Measurements from ENCODE around the gene SSC4D. TPM values are rescaled to one million over a fixed set of nuclear protein-coding genes. Genes with fewer than 3 reads are reported as not detected.

SSC4D gene
- total and polyA plus RNA-seq, 9 of the 15 experiments (the other 6 are each of a cell fraction or from before 2014, with no cell fraction given): 0.06 to 1.1 (median 0.85) TPM; not detected in 1

DNA sequence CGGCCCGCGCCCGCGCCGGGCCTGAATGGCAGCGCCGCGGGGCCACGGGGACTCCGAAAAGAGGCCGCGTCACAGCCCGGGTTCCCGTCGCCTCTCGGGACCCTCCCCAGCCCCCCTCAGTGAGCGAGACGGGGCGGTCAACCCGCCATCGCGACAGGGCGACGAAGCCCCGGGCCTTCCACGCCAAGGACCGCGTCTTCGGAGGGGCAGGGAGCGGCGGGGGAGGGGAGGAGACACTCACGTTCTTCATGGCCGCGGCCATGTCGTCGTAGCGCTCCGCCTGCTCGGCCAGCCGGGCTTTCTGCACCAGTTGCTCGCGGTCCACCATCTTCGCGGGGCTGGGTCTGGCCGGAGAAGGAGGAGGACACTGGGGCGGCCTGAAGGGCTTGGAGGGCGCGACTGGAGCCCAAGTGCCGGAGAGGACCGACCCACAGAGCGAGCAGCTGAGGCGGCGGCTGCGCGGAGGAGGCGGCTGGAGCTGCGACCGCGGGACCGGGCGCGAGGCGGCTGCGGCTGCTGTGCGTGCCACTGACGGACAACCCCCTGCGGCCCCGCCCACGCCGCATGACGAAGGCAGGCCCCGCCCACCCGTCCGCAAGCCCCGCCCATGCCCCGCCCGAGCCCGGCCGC, 50.9 kb downstream of the SSC4D start, which contains the start of gene YWHAG (continued):
- TF ChIP-seq, protein P1, sequence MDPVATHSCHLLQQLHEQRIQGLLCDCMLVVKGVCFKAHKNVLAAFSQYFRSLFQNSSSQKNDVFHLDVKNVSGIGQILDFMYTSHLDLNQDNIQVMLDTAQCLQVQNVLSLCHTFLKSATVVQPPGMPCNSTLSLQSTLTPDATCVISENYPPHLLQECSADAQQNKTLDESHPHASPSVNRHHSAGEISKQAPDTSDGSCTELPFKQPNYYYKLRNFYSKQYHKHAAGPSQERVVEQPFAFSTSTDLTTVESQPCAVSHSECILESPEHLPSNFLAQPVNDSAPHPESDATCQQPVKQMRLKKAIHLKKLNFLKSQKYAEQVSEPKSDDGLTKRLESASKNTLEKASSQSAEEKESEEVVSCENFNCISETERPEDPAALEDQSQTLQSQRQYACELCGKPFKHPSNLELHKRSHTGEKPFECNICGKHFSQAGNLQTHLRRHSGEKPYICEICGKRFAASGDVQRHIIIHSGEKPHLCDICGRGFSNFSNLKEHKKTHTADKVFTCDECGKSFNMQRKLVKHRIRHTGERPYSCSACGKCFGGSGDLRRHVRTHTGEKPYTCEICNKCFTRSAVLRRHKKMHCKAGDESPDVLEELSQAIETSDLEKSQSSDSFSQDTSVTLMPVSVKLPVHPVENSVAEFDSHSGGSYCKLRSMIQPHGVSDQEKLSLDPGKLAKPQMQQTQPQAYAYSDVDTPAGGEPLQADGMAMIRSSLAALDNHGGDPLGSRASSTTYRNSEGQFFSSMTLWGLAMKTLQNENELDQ (CRISPR knock-in tag; IDR thresholded peaks at IDR 0.05; ENCODE audit: borderline replicate concordance): peak; percentile 77; the same call in 1 of the 2 replicates
- peak; percentile 73; the same call in 1 of the 2 replicates for TF ChIP-seq ZNF76 (CRISPR knock-in tag; IDR thresholded peaks at IDR 0.05; ENCODE audit: borderline replicate concordance)
- TF ChIP-seq RAD51 (IDR thresholded peaks at IDR 0.05; ENCODE audit: borderline replicate concordance, low read depth): no peak
- TF ChIP-seq MAFG (tag; conservative IDR thresholded peaks at IDR 0.05): no peak
- peak; percentile 93 for TF ChIP-seq RBBP5 (IDR thresholded peaks at IDR 0.05; ENCODE audit: borderline replicate concordance, insufficient read depth, low read length, poor library complexity, severe bottlenecking)
- peak; percentile 94 for TF ChIP-seq RBFOX2 (IDR thresholded peaks at IDR 0.05; ENCODE audit: low read depth, low read length)
- TF ChIP-seq, protein P2, sequence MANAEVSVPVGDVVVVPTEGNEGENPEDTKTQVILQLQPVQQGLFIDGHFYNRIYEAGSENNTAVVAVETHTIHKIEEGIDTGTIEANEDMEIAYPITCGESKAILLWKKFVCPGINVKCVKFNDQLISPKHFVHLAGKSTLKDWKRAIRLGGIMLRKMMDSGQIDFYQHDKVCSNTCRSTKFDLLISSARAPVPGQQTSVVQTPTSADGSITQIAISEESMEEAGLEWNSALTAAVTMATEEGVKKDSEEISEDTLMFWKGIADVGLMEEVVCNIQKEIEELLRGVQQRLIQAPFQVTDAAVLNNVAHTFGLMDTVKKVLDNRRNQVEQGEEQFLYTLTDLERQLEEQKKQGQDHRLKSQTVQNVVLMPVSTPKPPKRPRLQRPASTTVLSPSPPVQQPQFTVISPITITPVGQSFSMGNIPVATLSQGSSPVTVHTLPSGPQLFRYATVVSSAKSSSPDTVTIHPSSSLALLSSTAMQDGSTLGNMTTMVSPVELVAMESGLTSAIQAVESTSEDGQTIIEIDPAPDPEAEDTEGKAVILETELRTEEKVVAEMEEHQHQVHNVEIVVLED (CRISPR knock-in tag; IDR thresholded peaks at IDR 0.05): peak; percentile 73
- 0 out of 2 replicates have a peak, but pooled peaks have one; percentile 60 for TF ChIP-seq SMAD3 (CRISPR knock-in tag; conservative IDR thresholded peaks at IDR 0.05)
- TF ChIP-seq, protein P3, sequence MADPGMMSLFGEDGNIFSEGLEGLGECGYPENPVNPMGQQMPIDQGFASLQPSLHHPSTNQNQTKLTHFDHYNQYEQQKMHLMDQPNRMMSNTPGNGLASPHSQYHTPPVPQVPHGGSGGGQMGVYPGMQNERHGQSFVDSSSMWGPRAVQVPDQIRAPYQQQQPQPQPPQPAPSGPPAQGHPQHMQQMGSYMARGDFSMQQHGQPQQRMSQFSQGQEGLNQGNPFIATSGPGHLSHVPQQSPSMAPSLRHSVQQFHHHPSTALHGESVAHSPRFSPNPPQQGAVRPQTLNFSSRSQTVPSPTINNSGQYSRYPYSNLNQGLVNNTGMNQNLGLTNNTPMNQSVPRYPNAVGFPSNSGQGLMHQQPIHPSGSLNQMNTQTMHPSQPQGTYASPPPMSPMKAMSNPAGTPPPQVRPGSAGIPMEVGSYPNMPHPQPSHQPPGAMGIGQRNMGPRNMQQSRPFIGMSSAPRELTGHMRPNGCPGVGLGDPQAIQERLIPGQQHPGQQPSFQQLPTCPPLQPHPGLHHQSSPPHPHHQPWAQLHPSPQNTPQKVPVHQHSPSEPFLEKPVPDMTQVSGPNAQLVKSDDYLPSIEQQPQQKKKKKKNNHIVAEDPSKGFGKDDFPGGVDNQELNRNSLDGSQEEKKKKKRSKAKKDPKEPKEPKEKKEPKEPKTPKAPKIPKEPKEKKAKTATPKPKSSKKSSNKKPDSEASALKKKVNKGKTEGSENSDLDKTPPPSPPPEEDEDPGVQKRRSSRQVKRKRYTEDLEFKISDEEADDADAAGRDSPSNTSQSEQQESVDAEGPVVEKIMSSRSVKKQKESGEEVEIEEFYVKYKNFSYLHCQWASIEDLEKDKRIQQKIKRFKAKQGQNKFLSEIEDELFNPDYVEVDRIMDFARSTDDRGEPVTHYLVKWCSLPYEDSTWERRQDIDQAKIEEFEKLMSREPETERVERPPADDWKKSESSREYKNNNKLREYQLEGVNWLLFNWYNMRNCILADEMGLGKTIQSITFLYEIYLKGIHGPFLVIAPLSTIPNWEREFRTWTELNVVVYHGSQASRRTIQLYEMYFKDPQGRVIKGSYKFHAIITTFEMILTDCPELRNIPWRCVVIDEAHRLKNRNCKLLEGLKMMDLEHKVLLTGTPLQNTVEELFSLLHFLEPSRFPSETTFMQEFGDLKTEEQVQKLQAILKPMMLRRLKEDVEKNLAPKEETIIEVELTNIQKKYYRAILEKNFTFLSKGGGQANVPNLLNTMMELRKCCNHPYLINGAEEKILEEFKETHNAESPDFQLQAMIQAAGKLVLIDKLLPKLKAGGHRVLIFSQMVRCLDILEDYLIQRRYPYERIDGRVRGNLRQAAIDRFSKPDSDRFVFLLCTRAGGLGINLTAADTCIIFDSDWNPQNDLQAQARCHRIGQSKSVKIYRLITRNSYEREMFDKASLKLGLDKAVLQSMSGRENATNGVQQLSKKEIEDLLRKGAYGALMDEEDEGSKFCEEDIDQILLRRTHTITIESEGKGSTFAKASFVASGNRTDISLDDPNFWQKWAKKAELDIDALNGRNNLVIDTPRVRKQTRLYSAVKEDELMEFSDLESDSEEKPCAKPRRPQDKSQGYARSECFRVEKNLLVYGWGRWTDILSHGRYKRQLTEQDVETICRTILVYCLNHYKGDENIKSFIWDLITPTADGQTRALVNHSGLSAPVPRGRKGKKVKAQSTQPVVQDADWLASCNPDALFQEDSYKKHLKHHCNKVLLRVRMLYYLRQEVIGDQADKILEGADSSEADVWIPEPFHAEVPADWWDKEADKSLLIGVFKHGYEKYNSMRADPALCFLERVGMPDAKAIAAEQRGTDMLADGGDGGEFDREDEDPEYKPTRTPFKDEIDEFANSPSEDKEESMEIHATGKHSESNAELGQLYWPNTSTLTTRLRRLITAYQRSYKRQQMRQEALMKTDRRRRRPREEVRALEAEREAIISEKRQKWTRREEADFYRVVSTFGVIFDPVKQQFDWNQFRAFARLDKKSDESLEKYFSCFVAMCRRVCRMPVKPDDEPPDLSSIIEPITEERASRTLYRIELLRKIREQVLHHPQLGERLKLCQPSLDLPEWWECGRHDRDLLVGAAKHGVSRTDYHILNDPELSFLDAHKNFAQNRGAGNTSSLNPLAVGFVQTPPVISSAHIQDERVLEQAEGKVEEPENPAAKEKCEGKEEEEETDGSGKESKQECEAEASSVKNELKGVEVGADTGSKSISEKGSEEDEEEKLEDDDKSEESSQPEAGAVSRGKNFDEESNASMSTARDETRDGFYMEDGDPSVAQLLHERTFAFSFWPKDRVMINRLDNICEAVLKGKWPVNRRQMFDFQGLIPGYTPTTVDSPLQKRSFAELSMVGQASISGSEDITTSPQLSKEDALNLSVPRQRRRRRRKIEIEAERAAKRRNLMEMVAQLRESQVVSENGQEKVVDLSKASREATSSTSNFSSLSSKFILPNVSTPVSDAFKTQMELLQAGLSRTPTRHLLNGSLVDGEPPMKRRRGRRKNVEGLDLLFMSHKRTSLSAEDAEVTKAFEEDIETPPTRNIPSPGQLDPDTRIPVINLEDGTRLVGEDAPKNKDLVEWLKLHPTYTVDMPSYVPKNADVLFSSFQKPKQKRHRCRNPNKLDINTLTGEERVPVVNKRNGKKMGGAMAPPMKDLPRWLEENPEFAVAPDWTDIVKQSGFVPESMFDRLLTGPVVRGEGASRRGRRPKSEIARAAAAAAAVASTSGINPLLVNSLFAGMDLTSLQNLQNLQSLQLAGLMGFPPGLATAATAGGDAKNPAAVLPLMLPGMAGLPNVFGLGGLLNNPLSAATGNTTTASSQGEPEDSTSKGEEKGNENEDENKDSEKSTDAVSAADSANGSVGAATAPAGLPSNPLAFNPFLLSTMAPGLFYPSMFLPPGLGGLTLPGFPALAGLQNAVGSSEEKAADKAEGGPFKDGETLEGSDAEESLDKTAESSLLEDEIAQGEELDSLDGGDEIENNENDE (IDR thresholded peaks at IDR 0.05; ENCODE audit: low read depth, low read length): no peak
- TF ChIP-seq NR1H2 (CRISPR knock-in tag; IDR thresholded peaks at IDR 0.05): no peak

Measured in K562 (cell line).